ENCODE measurements around the gene SLC9A9.
A peak's percentile ranks its signal among the peaks of the same experiment; 100 is the strongest.

SLC9A9 gene

DNA sequence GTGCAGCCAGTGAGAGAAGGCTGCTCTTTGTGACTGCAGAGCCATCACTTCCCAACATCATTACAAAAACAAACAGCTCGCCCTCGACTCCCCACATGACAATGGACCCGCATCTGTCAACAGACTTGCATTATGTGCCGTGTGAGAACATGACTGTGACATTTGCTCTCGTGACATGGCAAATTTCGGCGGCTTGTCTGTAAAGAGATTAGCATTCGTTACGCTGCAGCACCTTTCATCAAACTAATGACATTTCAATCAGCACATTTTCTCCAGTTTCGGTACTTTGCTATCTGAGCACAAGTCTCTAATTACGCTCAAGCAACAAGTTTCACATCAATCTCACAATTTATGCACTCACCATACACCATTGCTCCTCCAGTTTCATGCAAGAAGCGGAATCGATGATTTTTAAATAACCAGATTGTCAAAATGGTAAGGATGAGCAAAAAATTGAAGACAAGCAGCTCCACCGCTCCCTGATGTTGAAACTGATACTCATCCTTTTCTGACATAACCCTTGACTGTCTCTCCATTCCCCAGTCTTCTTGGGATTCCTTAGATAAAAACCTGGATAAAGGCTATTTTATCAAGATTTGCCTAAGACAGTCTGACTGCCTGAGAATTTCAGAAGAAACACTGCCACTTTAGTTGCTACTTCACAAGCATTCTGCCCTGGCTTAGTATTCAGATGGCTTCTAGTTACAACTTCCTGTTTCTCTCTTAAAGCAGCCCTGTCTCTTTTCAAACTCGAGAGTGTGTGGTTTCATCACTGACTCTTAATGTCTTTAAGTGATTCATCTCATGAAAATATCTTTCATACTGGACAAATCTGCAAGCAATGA lies at the start of gene SLC9A9:
Gene SLC9A9, minus strand, starts transcription at position 682 of the 845 bp plus-strand sequence. Its CDS starts 146 bp downstream, at position 536.
- DNase-seq = peak; percentile 77

- no peak for DNase-seq
These were observed 49.5 kb upstream of the SLC9A9 start for GRCh38 chr3:143897576-143898295.

DNA sequence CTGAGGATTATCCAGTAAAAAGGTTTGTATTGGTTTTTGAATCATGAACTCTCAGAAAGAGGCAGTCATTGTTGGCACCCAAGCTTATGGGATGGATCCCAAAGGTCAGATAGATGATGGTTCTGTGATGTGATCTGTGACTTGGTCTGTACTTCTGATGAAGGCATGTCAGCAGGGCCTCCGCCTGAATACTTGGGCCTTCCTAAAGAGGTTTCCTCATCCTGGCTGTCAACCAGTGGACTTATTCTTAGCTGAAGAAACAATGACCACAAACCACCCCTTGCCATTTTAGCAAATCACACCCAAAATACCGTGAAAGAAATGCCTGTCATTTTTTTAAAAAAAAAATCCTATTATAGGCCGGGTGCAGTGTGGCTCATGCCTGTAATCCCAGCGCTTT lies 48.2 kb upstream of the SLC9A9 start:
- DNase-seq = peak; percentile 5

DNA sequence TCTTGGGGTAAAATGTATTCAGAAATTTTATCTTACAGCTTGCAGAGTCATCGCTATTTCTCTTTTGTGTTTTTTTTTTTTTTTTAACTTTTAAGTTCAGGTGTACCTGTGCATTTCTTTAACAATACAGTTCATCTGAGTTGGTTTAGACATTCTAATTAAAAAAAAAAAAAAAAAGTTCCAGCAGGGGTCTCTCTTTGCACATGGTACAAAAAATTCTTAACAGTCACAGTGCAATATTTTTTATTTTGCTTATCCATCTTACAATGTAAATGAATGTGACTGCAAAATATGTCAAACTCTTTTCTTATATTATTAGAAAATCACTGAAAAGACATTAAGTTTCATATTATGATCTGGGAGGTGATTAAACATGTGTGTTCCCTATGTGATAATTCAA lies 47.5 kb upstream of the SLC9A9 start:
- no peak for DNase-seq

DNA sequence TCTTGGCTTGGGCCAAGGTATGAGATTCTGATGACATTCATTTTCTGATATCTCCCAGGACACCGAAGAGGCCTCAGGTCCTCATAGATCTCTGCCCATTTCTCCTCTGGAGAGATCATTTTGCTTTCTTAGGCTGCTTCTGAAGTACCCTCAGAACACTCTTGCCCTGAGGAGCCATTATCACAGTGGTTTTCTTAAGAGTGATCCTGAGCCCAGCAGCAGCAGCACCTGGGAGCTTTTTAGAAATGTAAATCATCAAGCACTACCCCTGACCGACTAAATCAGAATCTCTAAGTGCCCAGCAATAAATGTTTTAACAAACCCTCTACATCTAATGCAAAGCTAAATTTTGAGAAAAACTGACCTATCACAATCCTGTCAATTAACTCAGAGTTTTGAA lies 40.6 kb upstream of the SLC9A9 start:
- no peak for DNase-seq

- DNase-seq = no peak
These were observed 39.9 kb upstream of the SLC9A9 start for GRCh38 chr3:143888166-143888565.

DNA sequence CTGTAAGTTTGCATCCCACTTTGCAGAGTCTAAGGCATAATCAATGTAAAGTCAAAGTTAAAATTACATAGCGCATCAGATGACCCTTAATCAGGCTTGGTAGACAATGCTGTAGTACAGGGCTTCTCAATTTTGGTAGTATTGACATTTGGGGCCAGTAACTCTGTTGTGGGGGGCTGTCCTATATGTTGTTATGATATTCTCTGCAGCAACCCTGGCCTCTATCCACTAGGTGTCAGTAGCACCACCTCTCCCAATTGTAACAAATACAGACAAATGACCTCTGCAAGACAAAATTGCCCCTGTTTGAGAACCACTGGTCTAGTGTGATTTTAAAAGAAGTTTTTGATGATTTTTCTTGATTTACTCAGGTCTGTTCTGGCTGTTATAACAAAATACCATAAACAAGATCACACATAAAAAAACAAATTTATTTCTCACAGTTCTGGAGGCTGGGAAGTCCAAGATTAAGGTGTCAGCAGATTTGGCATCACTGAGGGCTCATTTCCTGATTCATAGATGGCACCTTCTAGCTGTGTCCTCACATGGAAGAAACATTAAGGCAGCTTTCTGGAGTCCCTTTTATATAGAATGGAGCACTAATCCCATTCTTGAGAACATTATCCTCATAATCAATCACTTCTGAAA lies 37.6 kb upstream of the SLC9A9 start:
- peak; percentile 8 for DNase-seq

DNA sequence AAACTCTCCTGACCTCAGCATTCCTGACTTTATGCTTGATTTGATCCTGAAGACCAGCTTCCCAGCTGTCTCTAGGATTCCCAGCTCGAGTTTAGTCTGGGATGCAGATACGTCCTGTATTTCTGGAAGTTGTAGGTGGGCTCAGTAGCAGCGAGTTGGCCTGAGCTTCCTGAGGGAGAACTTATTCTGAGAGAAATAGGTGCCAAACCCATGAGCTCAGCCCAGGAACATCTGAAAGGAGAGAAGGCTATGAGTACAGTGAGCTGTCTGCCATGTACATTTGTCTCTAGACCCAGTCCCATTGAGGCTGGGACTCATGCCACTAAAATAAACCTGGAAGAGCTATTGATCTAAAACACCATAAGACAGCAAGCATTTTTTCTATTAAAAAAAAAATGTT lies 36.6 kb upstream of the SLC9A9 start:
- DNase-seq = no peak

DNA sequence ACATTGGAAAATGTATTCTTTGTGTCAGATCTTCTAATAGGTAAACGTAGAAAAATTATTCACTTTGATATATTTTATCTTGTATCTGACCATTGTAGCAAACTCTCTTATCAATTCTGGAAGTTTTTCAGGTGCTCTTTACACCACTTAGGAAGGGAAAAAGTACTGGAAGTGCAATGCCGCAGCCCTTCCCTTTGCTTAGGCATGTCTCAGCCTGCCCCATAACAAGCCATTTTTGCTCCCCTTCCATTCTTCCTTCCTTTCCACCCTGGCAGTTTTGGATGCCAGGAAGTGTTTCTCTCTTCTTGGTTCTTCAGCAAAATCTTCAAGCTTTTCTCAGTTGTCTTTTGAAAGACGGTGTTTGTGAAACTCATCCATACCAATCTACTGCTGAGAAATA lies 34.9 kb upstream of the SLC9A9 start:
- DNase-seq = no peak

- DNase-seq = peak; percentile 8
These were observed 32.8 kb upstream of the SLC9A9 start for GRCh38 chr3:143881095-143881494.

GRCh38 chr3:143875546-143875945 lies 27.3 kb upstream of the SLC9A9 start:
- DNase-seq = no peak

DNA sequence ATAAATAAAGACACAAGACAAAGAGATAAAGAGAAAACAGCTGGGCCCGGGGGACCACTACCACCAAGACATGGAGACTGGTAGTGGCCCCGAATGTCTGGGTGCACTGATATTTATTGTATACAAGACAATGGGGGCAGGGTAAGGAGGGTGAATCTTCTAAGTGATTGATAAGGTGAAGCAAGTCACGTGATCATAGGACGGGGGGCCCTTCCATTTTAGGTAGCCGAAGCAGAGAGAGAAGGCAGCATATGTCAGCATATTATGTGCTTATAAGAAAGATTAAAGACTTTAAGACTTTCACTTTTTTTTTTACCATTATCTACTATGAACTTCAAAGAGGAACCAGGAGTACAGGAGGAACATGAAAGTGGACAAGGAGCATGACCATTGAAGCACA lies 25.3 kb upstream of the SLC9A9 start:
- DNase-seq = peak; percentile 49

DNA sequence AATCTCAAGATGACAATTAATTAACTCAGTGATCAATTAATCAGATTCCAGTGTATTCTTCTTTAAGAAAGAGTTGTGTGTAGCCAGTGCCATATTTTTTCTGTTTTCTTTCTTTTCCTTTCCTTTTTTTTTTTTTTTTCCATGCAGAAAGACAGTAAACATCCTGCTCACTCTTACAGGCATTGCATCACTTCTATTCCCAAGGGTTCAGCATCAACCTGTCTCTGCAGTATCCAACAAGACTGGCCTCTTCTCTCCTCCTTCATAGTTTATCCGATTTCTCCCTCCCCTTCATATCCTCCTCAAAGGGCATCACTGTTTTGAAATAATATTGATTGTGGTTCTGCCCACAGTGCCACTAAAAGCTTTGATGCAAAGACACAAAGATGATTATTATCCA lies 17.0 kb upstream of the SLC9A9 start:
- DNase-seq = no peak

DNA sequence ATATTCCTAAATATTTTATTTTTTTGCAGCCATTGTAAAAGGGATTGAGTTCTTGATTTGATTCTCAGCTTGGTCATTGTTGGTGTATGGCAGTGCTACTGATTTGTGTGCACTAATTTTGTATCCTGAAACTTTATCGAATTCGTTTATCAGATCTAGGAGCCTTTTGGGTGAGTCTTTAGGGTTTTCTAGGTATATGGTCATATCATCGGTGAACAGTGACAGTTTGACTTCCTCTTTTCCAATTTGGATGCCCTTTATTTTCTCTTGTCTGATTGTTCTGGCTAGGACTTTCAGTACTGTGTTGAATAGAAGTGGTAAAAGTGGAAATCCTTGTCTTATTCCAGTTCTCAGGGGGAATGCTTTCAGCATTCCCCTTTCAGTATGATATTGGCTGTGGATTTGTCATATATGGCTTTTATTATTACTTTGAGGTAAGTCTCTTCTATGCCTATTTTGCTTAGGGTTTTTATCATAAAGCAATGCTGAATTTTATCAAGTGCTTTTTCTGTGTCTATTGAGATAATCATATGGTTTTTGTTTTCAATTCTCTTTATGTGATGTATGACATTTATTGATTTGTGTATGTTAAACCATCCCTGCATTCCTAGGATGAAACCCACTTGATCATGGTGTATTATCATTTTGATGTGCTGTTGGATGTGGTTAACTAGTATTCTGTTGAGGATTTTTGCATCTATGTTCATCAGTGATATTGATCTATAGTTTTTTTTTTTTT lies 11.4 kb upstream of the SLC9A9 start:
- DNase-seq = no peak

GRCh38 chr3:143856252-143856970 lies 8.1 kb upstream of the SLC9A9 start:
- no peak for DNase-seq

DNA sequence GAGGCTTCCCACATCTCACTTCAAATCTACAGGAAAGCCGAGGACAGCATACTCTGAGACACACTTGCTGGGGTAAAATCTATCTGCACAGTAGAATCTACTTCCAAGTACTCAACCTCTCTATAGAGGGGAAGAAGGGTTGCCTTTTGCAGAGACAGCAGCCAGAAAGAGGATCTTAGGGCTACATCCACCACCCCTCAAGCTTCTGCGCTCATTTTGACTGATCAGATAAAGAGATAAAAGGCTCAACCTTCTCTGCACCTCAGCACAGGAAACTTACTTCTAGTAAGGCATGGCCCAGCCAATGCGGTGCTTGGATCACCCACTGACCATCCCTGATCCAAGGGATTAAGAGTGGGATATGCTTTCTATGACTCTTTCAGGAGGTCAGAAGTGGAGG lies 6.9 kb upstream of the SLC9A9 start:
- no peak for DNase-seq

GRCh38 chr3:143851331-143852017 lies 3.2 kb upstream of the SLC9A9 start:
- DNase-seq = no peak

GRCh38 chr3:143850877-143851276 lies 2.6 kb upstream of the SLC9A9 start:
- DNase-seq = no peak

DNA sequence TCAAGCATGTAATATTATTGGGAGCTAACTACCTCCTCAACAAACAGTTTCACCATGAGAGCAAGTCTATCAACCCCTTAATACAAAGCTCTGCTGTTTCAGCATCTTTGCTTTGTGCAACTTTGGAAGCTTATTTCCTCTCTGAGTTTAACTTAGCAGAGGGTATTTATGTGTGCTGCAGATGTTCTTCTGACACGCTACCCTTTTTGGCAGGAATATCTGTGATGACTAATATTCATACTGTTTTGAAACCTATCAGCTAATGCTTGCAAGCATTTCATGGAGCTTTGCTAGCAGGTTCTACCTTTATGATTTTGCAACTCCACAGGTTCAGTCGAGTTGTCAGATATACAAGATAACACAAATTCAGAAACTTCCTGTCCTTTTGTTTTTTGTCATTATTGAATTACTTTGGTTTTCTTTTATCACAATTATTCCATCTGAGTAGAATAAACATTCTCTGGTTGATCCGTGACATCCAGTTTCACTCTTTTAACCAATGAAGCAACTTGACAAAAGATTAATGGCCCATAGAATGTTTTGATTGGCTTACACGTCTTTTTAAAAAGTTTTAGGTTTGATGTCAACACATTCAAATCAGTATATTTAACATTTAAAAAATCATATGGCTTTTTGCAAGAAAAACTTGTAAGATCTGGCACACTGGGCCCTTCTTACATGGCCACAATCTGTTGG lies 1.7 kb upstream of the SLC9A9 start:
- DNase-seq = no peak

GRCh38 chr3:143848704-143849103 lies 436 bp upstream of the SLC9A9 start:
- no peak for DNase-seq

GRCh38 chr3:143843587-143843986 lies 4.7 kb downstream of the SLC9A9 start:
- no peak for DNase-seq
